ENCODE data around the gene NF2.
A peak's percentile ranks its signal among the peaks of the same experiment; 100 is the strongest.

The NF2 gene

DNA sequence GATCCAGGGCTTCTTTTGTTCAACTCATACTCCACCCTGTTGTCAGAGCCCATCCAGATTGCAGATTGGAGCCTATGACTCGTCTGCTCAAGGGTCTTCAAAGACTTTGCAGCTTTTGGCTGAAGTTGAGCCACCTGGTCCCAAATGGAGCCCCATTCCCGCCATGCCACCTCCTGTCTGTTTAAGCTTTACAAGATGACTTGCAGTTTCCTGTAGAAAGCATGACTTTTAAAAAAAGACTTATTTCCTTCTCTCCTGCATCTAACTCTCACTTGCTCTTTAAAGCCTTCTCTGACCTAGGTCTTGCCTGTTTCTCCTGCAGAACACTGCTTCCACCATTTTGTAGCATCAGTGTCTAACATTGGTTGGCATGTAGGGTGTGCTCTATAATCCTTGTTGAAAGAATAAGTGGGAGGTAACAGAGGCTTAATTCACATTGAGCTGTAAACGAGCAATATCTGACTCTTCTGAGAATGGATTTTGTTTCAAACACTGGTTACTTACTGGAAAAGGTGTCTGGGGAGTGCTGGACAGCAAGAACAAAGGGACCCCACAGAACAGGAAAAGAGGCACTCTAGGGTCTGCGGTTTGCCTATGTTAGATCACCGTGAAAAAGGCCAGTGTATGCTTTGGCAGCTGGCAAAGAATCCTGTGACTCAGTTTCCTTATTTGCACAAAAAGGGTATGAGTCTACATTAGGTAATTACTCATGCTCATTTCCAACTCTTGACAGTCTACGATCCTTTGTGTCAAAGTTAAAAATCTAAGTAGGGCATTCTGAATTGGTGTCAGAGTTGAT, 30.3 kb downstream of the NF2 start:
- peaks cover 22% of the 10 kb centered on the region for H3K4me1 Mint-ChIP-seq (ENCODE audit: low read depth)
- H3K27ac Mint-ChIP-seq: no peak overlapping the region
- no peaks in the 10 kb centered on the region for H3K27me3 Mint-ChIP-seq
- no peak overlapping the region for H3K4me3 Mint-ChIP-seq
- H3K36me3 Mint-ChIP-seq (ENCODE audit: low read depth): peaks cover 2% of the 10 kb centered on the region
- H3K9me3 Mint-ChIP-seq: no peaks in the 10 kb centered on the region

DNA sequence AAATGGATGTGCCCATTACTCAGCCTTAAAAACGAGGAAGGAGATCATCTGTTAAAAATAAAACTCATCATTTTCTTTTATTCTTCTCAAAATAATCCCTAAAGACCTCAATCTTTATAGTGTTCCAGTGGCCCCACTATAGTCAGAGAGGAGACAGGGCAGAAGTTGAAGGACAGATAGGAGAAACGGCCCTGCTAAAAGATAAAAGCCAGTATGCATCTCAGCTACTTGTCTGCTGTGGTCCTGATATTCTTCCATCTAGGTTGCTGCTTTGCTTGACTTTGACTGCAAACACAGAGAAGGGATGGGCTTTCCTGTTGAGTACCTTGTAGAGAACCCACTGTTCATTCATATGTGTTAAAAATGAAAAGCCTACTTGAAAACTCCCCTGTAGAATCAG, 31.4 kb downstream of the NF2 start:
- H3K4me3 Mint-ChIP-seq: no peak overlapping the region
- H3K36me3 Mint-ChIP-seq (ENCODE audit: low read depth): peaks cover 10% of the 10 kb centered on the region
- H3K9me3 Mint-ChIP-seq: no peaks in the 10 kb centered on the region
- peaks cover 26% of the 10 kb centered on the region for H3K4me1 Mint-ChIP-seq (ENCODE audit: low read depth)
- H3K27me3 Mint-ChIP-seq: no peaks in the 10 kb centered on the region
- H3K27ac Mint-ChIP-seq: no peak overlapping the region

DNA sequence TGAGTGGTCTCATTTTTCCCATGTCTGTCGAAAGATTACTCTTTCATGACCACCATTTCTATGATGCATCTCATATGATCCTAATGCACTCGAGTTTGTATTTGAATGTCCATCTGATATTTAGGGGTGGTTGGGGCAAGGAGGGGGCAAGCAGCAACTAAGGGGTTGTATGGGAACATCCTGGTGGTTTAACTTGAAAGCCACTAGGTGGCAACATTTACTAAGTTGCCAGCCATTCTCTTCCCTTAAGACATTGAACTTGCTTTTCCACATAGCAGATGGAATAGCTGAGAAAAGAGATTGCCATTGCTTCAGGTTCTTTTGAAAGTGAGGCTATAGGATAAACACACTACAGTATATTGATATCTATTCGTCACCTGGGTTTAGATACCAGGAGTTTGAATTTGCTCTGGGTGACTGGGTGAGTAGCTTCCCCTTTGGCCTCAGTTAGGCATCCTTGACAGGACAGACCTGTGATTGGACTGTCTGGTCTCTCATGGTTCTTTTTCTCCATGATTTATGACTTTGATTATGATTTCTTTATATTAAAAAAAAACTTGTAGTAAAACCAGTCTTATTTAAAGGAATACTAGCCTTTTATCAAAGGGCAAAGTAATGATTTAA, 32.4 kb downstream of the NF2 start:
- no peaks in the 10 kb centered on the region for H3K9me3 Mint-ChIP-seq
- no peak overlapping the region for H3K27ac Mint-ChIP-seq
- H3K36me3 Mint-ChIP-seq (ENCODE audit: low read depth): peaks cover 14% of the 10 kb centered on the region
- no peak overlapping the region for H3K4me3 Mint-ChIP-seq
- no peaks in the 10 kb centered on the region for H3K27me3 Mint-ChIP-seq
- peaks cover 29% of the 10 kb centered on the region for H3K4me1 Mint-ChIP-seq (ENCODE audit: low read depth)

DNA sequence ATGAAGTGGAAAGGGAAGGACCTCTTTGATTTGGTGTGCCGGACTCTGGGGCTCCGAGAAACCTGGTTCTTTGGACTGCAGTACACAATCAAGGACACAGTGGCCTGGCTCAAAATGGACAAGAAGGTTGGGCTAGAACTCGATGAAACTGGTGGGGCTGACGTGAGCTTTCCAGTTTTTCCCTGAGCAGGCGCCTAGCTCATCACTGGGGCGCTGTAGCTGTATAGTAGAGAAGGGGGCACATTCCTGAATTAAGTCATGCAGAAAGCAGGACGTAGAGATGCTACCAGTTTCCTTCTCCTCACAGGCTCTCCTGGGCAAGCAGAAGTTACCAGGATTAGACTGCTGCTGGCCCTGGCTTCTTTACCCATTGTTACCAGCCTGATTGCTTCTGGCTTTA, 33.3 kb downstream of the NF2 start:
- no peaks in the 10 kb centered on the region for H3K9me3 Mint-ChIP-seq
- H3K27ac Mint-ChIP-seq: no peak overlapping the region
- H3K36me3 Mint-ChIP-seq (ENCODE audit: low read depth): peaks cover 15% of the 10 kb centered on the region
- H3K27me3 Mint-ChIP-seq: no peaks in the 10 kb centered on the region
- no peak overlapping the region for H3K4me3 Mint-ChIP-seq
- H3K4me1 Mint-ChIP-seq (ENCODE audit: low read depth): peaks cover 29% of the 10 kb centered on the region

- H3K4me3 Mint-ChIP-seq: no peak overlapping the region
- no peak overlapping the region for H3K27ac Mint-ChIP-seq
- H3K36me3 Mint-ChIP-seq (ENCODE audit: low read depth): peaks cover 19% of the 10 kb centered on the region
Measured at GRCh38 chr22:29637181-29637580, 33.7 kb downstream of the NF2 start.

DNA sequence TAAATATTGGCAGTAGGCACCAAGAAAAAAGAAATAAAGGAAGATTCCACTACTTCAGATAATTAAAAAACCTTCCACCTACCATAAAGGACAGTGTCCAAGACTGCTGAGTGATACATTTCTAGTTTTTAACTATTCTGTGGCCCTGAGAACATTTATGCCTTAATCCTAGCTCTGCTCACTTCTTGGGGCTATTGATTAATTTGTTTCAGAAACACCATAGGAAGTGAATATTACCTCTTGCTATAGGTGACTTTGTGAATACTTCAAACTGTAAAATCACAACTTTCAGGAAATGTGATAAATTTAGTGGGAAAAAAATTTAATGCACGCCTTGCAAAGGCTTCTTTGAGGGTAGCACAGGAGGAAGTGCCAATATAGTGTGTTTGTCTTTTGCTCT, 35.2 kb downstream of the NF2 start:
- Mint-ChIP-seq H3K9me3 (no peaks in the 10 kb centered on the region), H3K4me1 (ENCODE audit: low read depth) (peaks cover 19% of the 10 kb centered on the region), H3K27ac (no peak overlapping the region), H3K4me3 (no peak overlapping the region), H3K36me3 (ENCODE audit: low read depth) (peaks cover 31% of the 10 kb centered on the region), H3K27me3 (no peaks in the 10 kb centered on the region)

More at GRCh38 chr22:29637181-29637580, 33.7 kb downstream of the NF2 start:
- no peaks in the 10 kb centered on the region for H3K9me3 Mint-ChIP-seq
- peaks cover 27% of the 10 kb centered on the region for H3K4me1 Mint-ChIP-seq (ENCODE audit: low read depth)
- H3K27me3 Mint-ChIP-seq: no peaks in the 10 kb centered on the region

DNA sequence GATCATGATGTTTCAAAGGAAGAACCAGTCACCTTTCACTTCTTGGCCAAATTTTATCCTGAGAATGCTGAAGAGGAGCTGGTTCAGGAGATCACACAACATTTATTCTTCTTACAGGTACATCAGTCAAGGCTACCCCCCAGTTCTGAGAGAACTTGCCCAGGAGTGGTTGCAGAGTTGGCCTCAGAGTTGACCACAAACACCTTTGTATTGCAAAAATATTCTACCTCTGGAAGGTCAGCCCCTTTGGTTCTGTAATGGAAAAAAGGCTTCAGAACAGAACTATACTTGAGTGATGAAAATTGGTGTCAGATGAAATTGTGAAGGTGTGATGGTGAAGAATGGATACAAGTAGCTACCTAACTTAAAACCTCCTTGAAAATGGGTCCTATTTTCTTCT, 35.7 kb downstream of the NF2 start:
- Mint-ChIP-seq H3K4me3 (no peak overlapping the region), H3K4me1 (ENCODE audit: low read depth) (peaks cover 15% of the 10 kb centered on the region), H3K27ac (peak overlapping the region; percentile 26), H3K9me3 (no peaks in the 10 kb centered on the region), H3K36me3 (ENCODE audit: low read depth) (peaks cover 31% of the 10 kb centered on the region), H3K27me3 (no peaks in the 10 kb centered on the region)

- Mint-ChIP-seq H3K4me1 (ENCODE audit: low read depth) (peaks cover 15% of the 10 kb centered on the region), H3K27ac (no peak overlapping the region), H3K36me3 (ENCODE audit: low read depth) (peaks cover 42% of the 10 kb centered on the region), H3K4me3 (no peak overlapping the region), H3K9me3 (no peaks in the 10 kb centered on the region), H3K27me3 (no peaks in the 10 kb centered on the region)
Measured at GRCh38 chr22:29641042-29641699, 37.7 kb downstream of the NF2 start.

DNA sequence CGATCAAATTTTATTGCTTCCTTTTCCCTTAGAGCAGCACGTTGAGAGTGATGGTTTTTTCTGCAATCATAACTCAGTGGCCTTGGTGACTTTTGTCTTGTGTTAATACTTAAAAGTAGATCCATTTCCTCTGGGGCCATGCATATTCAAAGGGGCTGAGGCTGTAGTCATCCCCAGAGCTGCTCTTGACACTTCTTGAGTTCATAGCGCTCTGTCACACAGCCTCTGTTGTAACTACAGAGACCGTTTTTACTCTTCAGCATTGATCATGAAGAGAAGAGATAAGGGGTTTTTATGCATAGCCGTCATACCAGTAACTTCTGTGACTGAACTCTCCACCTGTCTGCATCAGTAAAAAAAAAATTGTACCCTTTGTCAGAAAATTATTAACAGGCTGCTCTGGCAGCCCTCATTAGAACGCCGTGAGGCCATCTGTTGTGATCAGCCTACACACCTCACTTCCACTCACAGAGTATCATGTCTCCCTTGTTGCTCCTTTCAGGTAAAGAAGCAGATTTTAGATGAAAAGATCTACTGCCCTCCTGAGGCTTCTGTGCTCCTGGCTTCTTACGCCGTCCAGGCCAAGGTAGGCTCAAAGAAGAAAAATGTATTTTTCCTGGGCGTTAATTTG, 38.4 kb downstream of the NF2 start:
- Mint-ChIP-seq H3K27ac (no peak overlapping the region), H3K4me1 (ENCODE audit: low read depth) (peaks cover 15% of the 10 kb centered on the region), H3K9me3 (no peaks in the 10 kb centered on the region), H3K27me3 (no peaks in the 10 kb centered on the region), H3K36me3 (ENCODE audit: low read depth) (peaks cover 42% of the 10 kb centered on the region), H3K4me3 (no peak overlapping the region)

DNA sequence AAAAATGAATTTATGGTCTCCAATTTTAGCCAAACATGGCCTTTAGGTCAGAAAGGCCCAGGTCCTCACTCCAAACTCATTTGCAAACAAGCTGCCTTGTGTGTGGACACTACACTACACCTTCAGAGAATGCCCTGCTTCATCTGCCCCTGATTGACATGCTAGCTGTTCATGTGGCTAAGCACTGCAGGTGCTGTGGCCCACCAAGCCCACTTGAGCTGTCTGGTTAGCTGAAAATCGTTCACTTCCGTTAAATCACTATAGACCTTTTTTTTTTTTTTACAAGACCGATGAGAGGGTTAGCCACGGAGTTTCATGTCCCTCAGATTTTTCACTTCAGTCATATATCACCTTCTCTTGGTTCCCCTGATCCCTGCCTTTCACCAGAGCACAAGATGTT, 39.3 kb downstream of the NF2 start:
- H3K27me3 Mint-ChIP-seq: no peaks in the 10 kb centered on the region
- H3K27ac Mint-ChIP-seq: no peak overlapping the region
- no peaks in the 10 kb centered on the region for H3K9me3 Mint-ChIP-seq
- H3K36me3 Mint-ChIP-seq (ENCODE audit: low read depth): peaks cover 47% of the 10 kb centered on the region
- no peak overlapping the region for H3K4me3 Mint-ChIP-seq
- H3K4me1 Mint-ChIP-seq (ENCODE audit: low read depth): peaks cover 15% of the 10 kb centered on the region

GRCh38 chr22:29647954-29648737, 44.7 kb downstream of the NF2 start:
- no peaks in the 10 kb centered on the region for H3K4me1 Mint-ChIP-seq (ENCODE audit: low read depth)
- no peak overlapping the region for H3K4me3 Mint-ChIP-seq
- H3K9me3 Mint-ChIP-seq: no peaks in the 10 kb centered on the region
- peaks cover 27% of the 10 kb centered on the region for H3K36me3 Mint-ChIP-seq (ENCODE audit: low read depth)
- no peak overlapping the region for H3K27ac Mint-ChIP-seq
- H3K27me3 Mint-ChIP-seq: no peaks in the 10 kb centered on the region

- Mint-ChIP-seq H3K4me3 (no peak overlapping the region), H3K27me3 (no peaks in the 10 kb centered on the region), H3K27ac (no peak overlapping the region), H3K4me1 (ENCODE audit: low read depth) (no peaks in the 10 kb centered on the region), H3K36me3 (ENCODE audit: low read depth) (peaks cover 18% of the 10 kb centered on the region), H3K9me3 (no peaks in the 10 kb centered on the region)
Measured at GRCh38 chr22:29650370-29650769, 46.9 kb downstream of the NF2 start.

DNA sequence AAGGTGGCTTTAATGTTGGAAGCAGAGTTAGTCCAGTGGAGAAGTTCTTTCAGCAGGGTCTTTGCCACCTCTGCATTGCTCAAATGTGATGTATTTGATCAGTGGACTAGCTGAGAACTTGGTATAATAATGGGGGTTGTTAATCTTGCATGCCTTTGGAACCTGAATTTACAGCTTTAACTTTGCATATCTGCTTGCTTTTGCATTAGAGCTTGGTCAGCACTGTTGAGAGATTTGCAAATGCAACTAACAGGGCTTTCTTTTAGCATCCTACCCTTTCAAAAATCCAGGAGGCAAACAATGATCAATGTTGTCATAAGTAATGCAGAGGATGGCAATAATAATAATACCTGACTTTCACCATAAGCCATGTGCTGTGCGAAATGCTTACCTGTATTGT, 48.2 kb downstream of the NF2 start:
- no peaks in the 10 kb centered on the region for H3K9me3 Mint-ChIP-seq
- H3K4me3 Mint-ChIP-seq: no peak overlapping the region
- no peaks in the 10 kb centered on the region for H3K27me3 Mint-ChIP-seq
- H3K36me3 Mint-ChIP-seq (ENCODE audit: low read depth): peaks cover 15% of the 10 kb centered on the region
- H3K27ac Mint-ChIP-seq: no peak overlapping the region
- no peaks in the 10 kb centered on the region for H3K4me1 Mint-ChIP-seq (ENCODE audit: low read depth)

GRCh38 chr22:29654420-29654819, 51.0 kb downstream of the NF2 start:
- Mint-ChIP-seq H3K27ac (no peak overlapping the region), H3K4me1 (ENCODE audit: low read depth) (no peaks in the 10 kb centered on the region), H3K4me3 (no peak overlapping the region), H3K27me3 (no peaks in the 10 kb centered on the region), H3K9me3 (no peaks in the 10 kb centered on the region), H3K36me3 (ENCODE audit: low read depth) (peaks cover 24% of the 10 kb centered on the region)

Data from stimulated activated naive CD8-positive, alpha-beta T cell treated with anti-CD3 and anti-CD28 coated beads, Interleukin-15, Interleukin-2, amounts not matched to agents 100 ng/mL and 50 ng/mL, for 24 hours (primary cell).